Measurements from ENCODE around the gene CEP85.

DNA sequence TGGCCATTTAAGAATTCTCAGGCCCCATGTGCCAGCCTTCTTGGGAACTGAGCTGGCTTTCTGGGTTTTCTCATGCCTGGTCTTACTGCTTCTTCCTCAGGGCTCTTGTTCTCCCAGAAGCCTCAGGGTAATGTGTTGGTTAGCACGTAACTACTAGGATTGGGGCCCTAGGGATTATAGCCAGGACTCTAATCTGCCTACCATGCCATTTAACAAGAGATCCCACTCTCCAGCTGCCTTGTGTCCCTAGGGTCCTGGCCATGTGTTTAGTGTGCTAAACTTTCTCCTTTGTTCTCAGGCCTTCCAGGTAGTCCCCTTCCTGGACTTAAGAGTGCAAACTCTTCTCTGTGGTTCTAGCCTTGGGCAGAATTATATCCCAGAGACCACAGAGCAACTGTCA is 43.7 kb downstream of the CEP85 start:
- TF ChIP-seq YY1 (IDR thresholded peaks at IDR 0.05) (no peak), GABPA (IDR thresholded peaks at IDR 0.05 in 1 of 2, conservative IDR thresholded peaks at IDR 0.05 in 1 of 2) (no peak), RXRA (IDR thresholded peaks at IDR 0.05) (no peak)
- TF ChIP-seq, protein P1, sequence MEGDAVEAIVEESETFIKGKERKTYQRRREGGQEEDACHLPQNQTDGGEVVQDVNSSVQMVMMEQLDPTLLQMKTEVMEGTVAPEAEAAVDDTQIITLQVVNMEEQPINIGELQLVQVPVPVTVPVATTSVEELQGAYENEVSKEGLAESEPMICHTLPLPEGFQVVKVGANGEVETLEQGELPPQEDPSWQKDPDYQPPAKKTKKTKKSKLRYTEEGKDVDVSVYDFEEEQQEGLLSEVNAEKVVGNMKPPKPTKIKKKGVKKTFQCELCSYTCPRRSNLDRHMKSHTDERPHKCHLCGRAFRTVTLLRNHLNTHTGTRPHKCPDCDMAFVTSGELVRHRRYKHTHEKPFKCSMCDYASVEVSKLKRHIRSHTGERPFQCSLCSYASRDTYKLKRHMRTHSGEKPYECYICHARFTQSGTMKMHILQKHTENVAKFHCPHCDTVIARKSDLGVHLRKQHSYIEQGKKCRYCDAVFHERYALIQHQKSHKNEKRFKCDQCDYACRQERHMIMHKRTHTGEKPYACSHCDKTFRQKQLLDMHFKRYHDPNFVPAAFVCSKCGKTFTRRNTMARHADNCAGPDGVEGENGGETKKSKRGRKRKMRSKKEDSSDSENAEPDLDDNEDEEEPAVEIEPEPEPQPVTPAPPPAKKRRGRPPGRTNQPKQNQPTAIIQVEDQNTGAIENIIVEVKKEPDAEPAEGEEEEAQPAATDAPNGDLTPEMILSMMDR (IDR thresholded peaks at IDR 0.05; ENCODE audit: low read depth, low read length, missing input control) = no peak
- TF ChIP-seq, protein P2, sequence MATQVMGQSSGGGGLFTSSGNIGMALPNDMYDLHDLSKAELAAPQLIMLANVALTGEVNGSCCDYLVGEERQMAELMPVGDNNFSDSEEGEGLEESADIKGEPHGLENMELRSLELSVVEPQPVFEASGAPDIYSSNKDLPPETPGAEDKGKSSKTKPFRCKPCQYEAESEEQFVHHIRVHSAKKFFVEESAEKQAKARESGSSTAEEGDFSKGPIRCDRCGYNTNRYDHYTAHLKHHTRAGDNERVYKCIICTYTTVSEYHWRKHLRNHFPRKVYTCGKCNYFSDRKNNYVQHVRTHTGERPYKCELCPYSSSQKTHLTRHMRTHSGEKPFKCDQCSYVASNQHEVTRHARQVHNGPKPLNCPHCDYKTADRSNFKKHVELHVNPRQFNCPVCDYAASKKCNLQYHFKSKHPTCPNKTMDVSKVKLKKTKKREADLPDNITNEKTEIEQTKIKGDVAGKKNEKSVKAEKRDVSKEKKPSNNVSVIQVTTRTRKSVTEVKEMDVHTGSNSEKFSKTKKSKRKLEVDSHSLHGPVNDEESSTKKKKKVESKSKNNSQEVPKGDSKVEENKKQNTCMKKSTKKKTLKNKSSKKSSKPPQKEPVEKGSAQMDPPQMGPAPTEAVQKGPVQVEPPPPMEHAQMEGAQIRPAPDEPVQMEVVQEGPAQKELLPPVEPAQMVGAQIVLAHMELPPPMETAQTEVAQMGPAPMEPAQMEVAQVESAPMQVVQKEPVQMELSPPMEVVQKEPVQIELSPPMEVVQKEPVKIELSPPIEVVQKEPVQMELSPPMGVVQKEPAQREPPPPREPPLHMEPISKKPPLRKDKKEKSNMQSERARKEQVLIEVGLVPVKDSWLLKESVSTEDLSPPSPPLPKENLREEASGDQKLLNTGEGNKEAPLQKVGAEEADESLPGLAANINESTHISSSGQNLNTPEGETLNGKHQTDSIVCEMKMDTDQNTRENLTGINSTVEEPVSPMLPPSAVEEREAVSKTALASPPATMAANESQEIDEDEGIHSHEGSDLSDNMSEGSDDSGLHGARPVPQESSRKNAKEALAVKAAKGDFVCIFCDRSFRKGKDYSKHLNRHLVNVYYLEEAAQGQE (IDR thresholded peaks at IDR 0.05) = no peak
